ENCODE results near the gene AFDN.

The AFDN gene

GRCh38 chr6:167919349-167919748, 92.6 kb downstream of the AFDN start:
- no peak for TF ChIP-seq CTCF (IDR thresholded peaks at IDR 0.05)

DNA sequence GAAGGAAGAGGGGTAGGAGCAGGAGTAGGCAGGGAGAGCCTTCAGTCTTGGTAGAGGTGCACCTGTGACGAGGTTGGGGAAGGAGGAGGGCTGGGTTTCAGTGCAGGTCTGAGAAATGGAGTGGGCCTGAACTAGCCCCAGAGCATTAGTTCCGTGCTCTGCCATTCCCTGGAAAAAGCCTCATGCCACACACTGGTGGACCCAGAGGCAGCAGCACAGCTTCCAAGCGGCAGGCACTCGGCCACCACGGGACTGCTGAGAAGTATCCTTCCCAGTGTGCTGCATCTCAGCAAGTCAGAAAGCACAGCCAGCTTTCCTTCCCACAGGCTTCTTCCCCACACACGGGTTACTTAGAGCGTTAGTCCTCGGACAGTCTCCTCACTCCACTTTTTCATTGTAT, 93.5 kb downstream of the AFDN start:
- no peak for TF ChIP-seq CTCF (IDR thresholded peaks at IDR 0.05)

GRCh38 chr6:167921831-167922230, 95.1 kb downstream of the AFDN start:
- TF ChIP-seq CTCF (IDR thresholded peaks at IDR 0.05) = no peak

DNA sequence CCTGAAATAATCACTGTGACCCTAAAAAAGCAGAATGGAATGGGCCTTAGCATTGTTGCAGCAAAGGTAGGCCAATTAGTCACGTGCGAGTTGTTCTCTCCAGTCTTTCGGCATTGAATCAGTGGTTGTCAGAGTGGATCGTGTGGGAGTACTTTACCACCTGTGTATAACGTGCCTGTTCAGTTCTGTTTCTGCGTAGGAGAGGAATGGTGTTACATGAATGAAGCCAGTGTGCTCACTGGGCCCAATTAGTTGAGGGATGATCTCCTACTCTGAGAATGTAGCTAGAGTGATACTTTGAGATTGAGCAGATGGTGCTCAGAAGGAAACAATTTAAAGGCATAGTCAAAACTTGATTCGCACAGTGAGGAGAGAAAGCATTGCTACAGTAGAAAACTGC, 98.3 kb downstream of the AFDN start:
- no peak for TF ChIP-seq CTCF (IDR thresholded peaks at IDR 0.05)

DNA sequence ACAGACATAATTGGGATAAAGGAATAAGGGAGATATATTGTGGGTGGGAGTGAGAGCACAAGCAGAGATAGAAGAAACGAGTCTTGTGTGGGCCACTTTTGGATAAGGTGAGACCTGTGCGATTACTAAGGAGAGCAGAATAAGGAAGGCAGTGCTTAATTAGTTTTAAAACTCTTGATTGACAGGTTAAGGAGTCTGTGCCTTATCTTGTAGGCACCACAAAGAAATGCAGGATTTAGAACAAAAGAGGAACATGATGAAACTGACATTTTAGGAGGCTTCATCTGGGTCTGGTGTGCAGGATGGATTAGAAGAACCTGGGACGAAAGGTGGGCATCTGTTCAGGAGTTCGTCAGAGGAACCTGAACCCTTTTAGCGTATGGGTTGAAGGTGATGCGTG, 100.5 kb downstream of the AFDN start:
- no peak for TF ChIP-seq CTCF (IDR thresholded peaks at IDR 0.05)

DNA sequence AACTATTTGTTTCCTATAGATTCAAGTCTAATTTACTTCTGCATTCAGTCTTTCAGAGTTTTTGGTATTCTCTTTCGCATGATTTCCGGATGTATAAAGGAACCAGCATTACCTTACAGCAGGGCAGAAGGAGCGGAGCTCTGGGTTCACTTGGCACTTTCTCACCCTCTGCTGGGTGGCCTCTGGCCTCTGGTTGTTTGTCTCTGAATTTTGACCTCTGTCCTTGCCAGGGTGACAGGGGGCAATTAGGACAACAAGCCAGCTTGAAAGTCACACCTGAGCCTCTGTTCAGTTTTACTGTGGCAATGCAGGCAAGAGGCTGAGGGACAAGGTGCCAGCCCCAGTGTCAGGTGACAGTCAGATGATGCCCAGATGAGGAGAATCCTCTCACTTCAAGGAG, 101.4 kb downstream of the AFDN start:
- TF ChIP-seq CTCF (IDR thresholded peaks at IDR 0.05) = no peak

DNA sequence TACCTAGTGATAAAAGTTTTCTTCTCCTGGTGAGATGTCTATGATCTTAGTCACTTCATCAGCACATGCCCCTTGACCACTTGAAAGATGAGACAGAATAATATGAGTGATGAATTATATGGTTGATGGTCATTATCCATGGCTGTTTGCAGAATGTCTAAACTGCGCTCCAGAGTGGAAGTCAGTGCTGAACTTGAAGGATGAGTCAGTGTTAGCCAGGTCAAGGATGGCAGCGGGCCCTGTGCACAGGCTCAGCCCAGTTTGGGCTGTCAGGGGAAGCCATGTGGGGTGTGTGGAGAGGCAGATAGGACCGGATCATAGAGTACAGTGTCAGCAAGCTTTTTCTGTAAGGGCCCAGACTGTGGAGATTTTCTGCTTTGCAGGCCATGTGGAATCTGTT, 103.6 kb downstream of the AFDN start:
- no peak for TF ChIP-seq CTCF (IDR thresholded peaks at IDR 0.05)

- TF ChIP-seq CTCF (IDR thresholded peaks at IDR 0.05) = no peak
Measured at GRCh38 chr6:167932468-167933276, 106.0 kb downstream of the AFDN start.

Data from LNCAP (cell line).